Nephron progenitor cell (in vitro differentiated cells): ENCODE measurements around the gene RACK1.
A peak's percentile ranks its signal among the peaks of the same experiment; 100 is the strongest.
"Not testable (repeated sequence)": the region's sequence is repeated elsewhere in the genome, so short reads cannot be mapped to it uniquely, and the experiment has no call there.

ENCODE experiments used
- DNase-seq: peaks from one replicate; pipeline ENCODE4 v3.0.0; 2021
- H3K27ac Mint-ChIP-seq: 2 replicates; pipeline ENCODE4 v1.8.0; 2021; ENCODE audit warnings: mild to moderate bottlenecking, moderate library complexity, mixed read lengths
- H3K27me3 Mint-ChIP-seq: 2 replicates; pipeline ENCODE4 v1.8.0; 2021; ENCODE audit warnings: mild to moderate bottlenecking, low read depth, mixed read lengths; ENCODE audit not compliant: poor library complexity
- H3K36me3 Mint-ChIP-seq: 2 replicates; pipeline ENCODE4 v1.8.0; 2021; ENCODE audit warnings: low read depth, mixed read lengths
- H3K4me1 Mint-ChIP-seq: 2 replicates; pipeline ENCODE4 v1.8.0; 2021; ENCODE audit warnings: mixed read lengths
- H3K4me3 Mint-ChIP-seq: 2 replicates; pipeline ENCODE4 v1.8.0; 2021; ENCODE audit warnings: mild to moderate bottlenecking, moderate library complexity, mixed read lengths
- H3K9me3 Mint-ChIP-seq: 2 replicates; pipeline ENCODE4 v1.8.0; 2021; ENCODE audit warnings: mild to moderate bottlenecking, moderate library complexity, mixed read lengths
- TF ChIP-seq, protein P1 (sequence below): fragments of 200-600 bp; sonication (generic); IDR thresholded peaks from 2 replicates; pipeline ENCODE4 v1.5.0; 2021; ENCODE audit warnings: antibody characterized with exemption

The RACK1 gene

DNA sequence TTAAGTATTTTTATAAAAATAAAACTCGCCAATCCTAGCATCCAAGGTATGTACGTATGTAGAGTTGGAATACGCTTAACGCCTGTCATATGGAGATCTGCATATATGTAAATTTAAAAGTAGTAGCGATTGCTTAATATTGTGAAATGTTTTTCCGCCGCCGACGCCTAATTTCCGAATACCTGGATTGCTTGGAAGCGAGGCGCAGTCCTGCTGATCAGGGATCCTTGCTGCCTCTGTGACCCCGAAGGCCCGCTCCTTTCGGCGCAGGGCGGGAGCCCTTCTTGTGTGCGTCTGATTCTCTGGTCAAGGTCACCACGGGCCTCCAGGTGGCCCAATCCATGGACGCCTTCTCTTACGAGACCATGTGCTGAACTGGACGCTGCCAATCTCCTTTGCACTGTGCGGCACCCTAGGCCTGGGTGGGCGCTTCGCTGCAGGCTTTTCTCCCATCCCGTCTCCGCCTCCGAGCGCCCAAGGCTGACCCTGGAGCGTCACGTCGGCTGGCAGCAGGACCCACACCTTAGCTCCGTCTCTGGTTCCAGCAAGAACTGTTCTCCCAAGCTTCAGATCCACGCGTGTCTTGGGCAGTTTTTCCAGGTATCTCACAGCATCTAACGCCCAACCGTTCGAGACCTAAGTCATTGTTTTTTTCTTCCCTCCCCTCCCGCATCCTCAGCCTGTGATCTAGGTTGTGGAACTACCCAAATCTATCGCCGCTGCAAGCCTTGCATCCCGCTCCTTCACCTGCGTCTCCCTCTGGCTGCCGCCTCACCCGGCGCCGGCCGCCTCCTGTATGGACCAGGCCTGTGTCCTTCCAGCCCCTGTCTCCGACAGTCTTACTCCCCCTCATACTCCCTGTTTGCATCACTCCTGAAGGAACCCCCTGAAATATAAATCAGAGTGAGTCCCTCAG, 24.2 kb downstream of the RACK1 start:
- Mint-ChIP-seq H3K27me3 (peaks cover 44% of the 10 kb centered on the region), H3K36me3 (peaks cover 2% of the 10 kb centered on the region), H3K4me1 (peaks cover 21% of the 10 kb centered on the region), H3K27ac (no peak overlapping the region), H3K4me3 (peak overlapping the region; percentile 72), H3K9me3 (peaks cover 6% of the 10 kb centered on the region)
- TF ChIP-seq, protein P1, sequence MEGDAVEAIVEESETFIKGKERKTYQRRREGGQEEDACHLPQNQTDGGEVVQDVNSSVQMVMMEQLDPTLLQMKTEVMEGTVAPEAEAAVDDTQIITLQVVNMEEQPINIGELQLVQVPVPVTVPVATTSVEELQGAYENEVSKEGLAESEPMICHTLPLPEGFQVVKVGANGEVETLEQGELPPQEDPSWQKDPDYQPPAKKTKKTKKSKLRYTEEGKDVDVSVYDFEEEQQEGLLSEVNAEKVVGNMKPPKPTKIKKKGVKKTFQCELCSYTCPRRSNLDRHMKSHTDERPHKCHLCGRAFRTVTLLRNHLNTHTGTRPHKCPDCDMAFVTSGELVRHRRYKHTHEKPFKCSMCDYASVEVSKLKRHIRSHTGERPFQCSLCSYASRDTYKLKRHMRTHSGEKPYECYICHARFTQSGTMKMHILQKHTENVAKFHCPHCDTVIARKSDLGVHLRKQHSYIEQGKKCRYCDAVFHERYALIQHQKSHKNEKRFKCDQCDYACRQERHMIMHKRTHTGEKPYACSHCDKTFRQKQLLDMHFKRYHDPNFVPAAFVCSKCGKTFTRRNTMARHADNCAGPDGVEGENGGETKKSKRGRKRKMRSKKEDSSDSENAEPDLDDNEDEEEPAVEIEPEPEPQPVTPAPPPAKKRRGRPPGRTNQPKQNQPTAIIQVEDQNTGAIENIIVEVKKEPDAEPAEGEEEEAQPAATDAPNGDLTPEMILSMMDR = no peak
- no peak for DNase-seq

GRCh38 chr5:181218795-181219124, 24.9 kb downstream of the RACK1 start:
- peaks cover 6% of the 10 kb centered on the region for H3K9me3 Mint-ChIP-seq
- H3K27ac Mint-ChIP-seq = no peak overlapping the region
- no peaks in the 10 kb centered on the region for H3K36me3 Mint-ChIP-seq
- peaks cover 52% of the 10 kb centered on the region for H3K27me3 Mint-ChIP-seq
- peak overlapping the region; percentile 88 for H3K4me3 Mint-ChIP-seq
- TF ChIP-seq, protein P1 = no peak
- DNase-seq = no peak
- peaks cover 15% of the 10 kb centered on the region for H3K4me1 Mint-ChIP-seq

GRCh38 chr5:181217803-181218062, 26.0 kb downstream of the RACK1 start:
- DNase-seq = peak; percentile 38
- peaks cover 6% of the 10 kb centered on the region for H3K9me3 Mint-ChIP-seq
- peak overlapping the region; percentile 88 for H3K4me3 Mint-ChIP-seq
- TF ChIP-seq, protein P1 = no peak
- peaks cover 20% of the 10 kb centered on the region for H3K4me1 Mint-ChIP-seq
- no peaks in the 10 kb centered on the region for H3K36me3 Mint-ChIP-seq
- peaks cover 62% of the 10 kb centered on the region for H3K27me3 Mint-ChIP-seq
- peak overlapping the region; percentile 8 for H3K27ac Mint-ChIP-seq

- TF ChIP-seq, protein P1 = no peak
- H3K9me3 Mint-ChIP-seq = peaks cover 5% of the 10 kb centered on the region
- H3K27ac Mint-ChIP-seq = peak overlapping the region; percentile 8
- peak; percentile 68 for DNase-seq
- H3K4me1 Mint-ChIP-seq = peaks cover 20% of the 10 kb centered on the region
- H3K27me3 Mint-ChIP-seq = peaks cover 66% of the 10 kb centered on the region
- H3K4me3 Mint-ChIP-seq = peak overlapping the region; percentile 88
- no peaks in the 10 kb centered on the region for H3K36me3 Mint-ChIP-seq
Observed at GRCh38 chr5:181217111-181217802, 26.4 kb downstream of the RACK1 start.

GRCh38 chr5:181215997-181216989, 27.4 kb downstream of the RACK1 start:
- Mint-ChIP-seq H3K27ac (no peak overlapping the region), H3K27me3 (peaks cover 67% of the 10 kb centered on the region), H3K4me1 (peaks cover 20% of the 10 kb centered on the region), H3K4me3 (peak overlapping the region; percentile 81), H3K36me3 (no peaks in the 10 kb centered on the region), H3K9me3 (no peaks in the 10 kb centered on the region)
- TF ChIP-seq, protein P1 = no peak
- no peak for DNase-seq

GRCh38 chr5:181214249-181214648, 29.5 kb downstream of the RACK1 start:
- H3K4me3 Mint-ChIP-seq, H3K27ac Mint-ChIP-seq, H3K36me3 Mint-ChIP-seq, DNase-seq, H3K9me3 Mint-ChIP-seq: not testable (repeated sequence)
- Mint-ChIP-seq H3K4me1 (peaks cover 20% of the 10 kb centered on the region), H3K27me3 (peaks cover 74% of the 10 kb centered on the region)
